ENCODE data around the gene KDM7A. TPM values are rescaled to one million over a fixed set of nuclear protein-coding genes. Genes with fewer than 3 reads are reported as not detected.

KDM7A gene
- total RNA-seq, 1 donor from 2014 or later: 65.1 TPM

DNA sequence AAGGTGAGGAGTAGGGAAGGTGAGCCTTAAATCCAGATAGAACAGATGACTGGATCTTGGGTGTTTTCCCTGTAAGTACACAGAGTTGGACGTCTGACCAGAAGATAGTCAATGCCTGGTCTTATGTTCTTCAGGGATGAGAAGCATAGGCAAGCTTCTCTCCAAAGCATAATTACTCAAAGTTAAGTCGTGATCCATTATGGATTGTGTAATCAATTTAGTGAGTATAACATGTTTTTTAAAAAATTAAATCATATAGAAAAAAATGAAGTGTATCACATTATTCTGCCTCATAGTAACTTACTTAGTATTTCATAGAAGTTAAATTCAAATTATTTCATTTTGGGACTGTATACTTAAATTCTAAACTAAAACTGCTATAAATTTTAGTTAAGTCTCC, 39.7 kb downstream of the KDM7A start:
- Histone ChIP-seq H3K4me3 (no peak overlapping the region), H3K27ac (no peak overlapping the region), H3K9me3 (no peaks in the 10 kb centered on the region), H3K27me3 (no peaks in the 10 kb centered on the region), H3K36me3 (peaks cover 3 to 18% of the 10 kb centered on the region in 2 donors), H3K4me1 (no peaks in the 10 kb centered on the region)
- no peak for DNase-seq (ENCODE audit: low spot score in 2 of 2)
- intact Hi-C loops (cut with DNase I): no loop called here
- TF ChIP-seq, protein P1, sequence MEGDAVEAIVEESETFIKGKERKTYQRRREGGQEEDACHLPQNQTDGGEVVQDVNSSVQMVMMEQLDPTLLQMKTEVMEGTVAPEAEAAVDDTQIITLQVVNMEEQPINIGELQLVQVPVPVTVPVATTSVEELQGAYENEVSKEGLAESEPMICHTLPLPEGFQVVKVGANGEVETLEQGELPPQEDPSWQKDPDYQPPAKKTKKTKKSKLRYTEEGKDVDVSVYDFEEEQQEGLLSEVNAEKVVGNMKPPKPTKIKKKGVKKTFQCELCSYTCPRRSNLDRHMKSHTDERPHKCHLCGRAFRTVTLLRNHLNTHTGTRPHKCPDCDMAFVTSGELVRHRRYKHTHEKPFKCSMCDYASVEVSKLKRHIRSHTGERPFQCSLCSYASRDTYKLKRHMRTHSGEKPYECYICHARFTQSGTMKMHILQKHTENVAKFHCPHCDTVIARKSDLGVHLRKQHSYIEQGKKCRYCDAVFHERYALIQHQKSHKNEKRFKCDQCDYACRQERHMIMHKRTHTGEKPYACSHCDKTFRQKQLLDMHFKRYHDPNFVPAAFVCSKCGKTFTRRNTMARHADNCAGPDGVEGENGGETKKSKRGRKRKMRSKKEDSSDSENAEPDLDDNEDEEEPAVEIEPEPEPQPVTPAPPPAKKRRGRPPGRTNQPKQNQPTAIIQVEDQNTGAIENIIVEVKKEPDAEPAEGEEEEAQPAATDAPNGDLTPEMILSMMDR (IDR thresholded peaks at IDR 0.05): no peak

DNA sequence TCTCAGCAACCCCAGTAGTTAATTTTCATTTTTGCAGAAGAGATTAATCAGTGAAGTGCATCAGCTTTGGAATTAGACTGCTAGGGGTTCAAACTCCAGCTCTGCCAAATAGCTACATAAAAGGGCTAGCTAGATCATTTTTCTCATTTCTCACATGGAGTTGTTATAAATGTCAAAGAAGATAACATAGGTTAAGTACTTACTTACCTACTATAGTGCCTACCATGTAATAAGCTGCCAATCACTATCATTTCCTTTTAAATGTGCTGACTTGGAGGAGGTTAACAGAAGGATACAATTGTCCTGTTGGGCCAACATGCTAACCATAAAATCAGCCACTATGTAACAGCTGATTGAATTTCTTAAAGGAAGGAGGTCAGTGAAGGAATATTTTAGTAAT, 40.7 kb downstream of the KDM7A start:
- TF ChIP-seq, protein P1 (IDR thresholded peaks at IDR 0.05): no peak
- Histone ChIP-seq H3K4me1 (no peaks in the 10 kb centered on the region), H3K36me3 (peaks cover 4 to 23% of the 10 kb centered on the region in 2 donors), H3K27ac (no peak overlapping the region), H3K27me3 (no peaks in the 10 kb centered on the region), H3K4me3 (no peak overlapping the region), H3K9me3 (no peaks in the 10 kb centered on the region)
- no peak for DNase-seq (ENCODE audit: low spot score in 2 of 2)
- intact Hi-C loops (cut with DNase I): no loop called here

DNA sequence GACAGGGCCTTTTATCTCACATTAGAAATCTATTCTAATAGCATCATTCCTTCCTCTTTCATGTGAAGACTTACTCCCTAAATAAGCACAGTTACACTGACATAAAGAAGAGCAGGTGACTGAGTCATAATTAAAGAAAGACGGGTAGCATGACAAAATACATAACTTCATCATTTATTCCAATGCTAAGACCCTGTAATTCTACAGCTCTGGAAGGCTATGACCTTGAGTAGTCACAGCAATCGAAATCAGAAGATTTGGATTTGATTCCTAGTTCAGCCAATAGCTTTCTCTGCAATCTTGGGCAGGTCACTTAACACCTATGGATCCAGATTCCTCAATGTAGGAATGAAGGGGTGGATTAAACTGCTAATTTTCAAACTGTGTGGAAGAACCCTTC, 42.7 kb downstream of the KDM7A start:
- H3K9me3 ChIP-seq: no peaks in the 10 kb centered on the region
- H3K27me3 ChIP-seq: no peaks in the 10 kb centered on the region
- H3K36me3 ChIP-seq: peaks cover 13 to 37% of the 10 kb centered on the region in 2 donors
- intact Hi-C loops (cut with DNase I): no loop called here
- no peak overlapping the region for H3K4me3 ChIP-seq
- no peak for DNase-seq (ENCODE audit: low spot score in 2 of 2)
- TF ChIP-seq, protein P1 (IDR thresholded peaks at IDR 0.05): no peak
- H3K27ac ChIP-seq: no peak overlapping the region
- no peaks in the 10 kb centered on the region for H3K4me1 ChIP-seq

DNA sequence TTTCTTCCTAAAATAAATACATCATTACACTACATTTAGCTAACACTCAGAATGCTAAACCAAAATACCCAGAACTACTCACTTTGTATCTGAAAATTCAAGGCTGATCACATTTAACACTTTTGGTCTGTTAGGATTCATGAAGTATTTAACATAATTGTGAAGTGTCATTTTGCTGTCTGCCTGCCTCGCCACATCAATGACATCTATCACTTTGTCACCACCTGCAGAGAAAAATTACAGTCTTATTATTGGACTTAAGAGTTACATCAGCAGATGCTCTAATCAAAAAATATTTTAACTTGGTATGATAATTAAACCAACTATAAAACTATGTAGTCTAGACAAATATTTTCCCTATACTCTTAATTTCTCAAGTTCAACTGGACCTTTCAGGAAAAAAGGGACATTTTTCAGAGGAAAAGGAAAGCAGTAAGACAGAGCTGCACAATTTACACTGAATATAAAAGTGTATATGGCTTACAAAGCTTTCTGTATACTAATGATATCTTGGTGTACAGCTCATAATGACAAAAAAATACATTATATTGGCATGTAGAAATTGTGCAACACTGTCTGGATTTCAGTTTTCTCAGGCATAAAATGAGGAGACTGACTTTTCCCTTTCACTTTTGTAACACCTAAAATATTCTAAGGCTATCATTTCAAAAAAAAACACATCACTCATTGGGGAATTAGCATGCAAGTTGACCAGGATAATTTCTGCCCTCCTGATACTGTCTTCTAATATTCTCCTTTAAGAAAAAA, 49.2 kb downstream of the KDM7A start:
- H3K36me3 ChIP-seq: peaks cover 22 to 52% of the 10 kb centered on the region in 2 donors
- no peaks in the 10 kb centered on the region for H3K9me3 ChIP-seq
- DNase-seq (ENCODE audit: low spot score in 2 of 2): no peak
- intact Hi-C loops (cut with DNase I): no loop called here
- no peak overlapping the region for H3K4me3 ChIP-seq
- H3K4me1 ChIP-seq: no peaks in the 10 kb centered on the region
- TF ChIP-seq, protein P1 (IDR thresholded peaks at IDR 0.05): no peak
- no peaks in the 10 kb centered on the region for H3K27me3 ChIP-seq
- no peak overlapping the region for H3K27ac ChIP-seq

DNA sequence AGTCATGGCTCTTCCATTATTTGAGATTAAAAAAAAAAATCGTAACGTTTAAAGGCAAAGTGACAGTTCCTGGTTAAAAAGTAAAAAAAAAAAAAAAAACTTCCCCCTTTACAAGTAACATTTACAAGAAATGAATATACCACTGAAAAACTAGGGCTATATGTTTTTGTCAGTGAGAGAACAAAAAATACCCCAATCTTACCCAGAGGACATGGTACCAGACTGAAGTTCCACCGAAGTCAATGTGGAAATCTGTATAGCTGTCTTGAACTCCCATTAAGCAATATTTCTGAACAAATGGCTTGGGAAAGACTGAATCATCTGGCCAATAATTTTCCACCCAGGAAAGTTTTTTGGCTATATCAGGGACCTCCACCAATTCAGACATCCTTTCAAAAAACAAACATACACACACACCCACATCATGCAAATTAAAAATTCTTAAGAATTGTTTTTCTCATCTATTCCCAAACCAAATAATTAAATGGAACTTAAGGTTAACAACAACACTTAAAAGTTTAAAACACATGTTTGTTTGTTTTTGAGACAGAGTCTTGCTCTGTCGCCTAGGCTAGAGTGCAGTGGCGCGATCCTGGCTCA, 50.2 kb downstream of the KDM7A start:
- H3K36me3 ChIP-seq: peaks cover 22 to 45% of the 10 kb centered on the region in 2 donors
- no peaks in the 10 kb centered on the region for H3K4me1 ChIP-seq
- H3K9me3 ChIP-seq: no peaks in the 10 kb centered on the region
- no peak overlapping the region for H3K27ac ChIP-seq
- no peak overlapping the region for H3K4me3 ChIP-seq
- TF ChIP-seq, protein P1 (IDR thresholded peaks at IDR 0.05): no peak
- H3K27me3 ChIP-seq: no peaks in the 10 kb centered on the region
- no peak for DNase-seq (ENCODE audit: low spot score in 2 of 2)
- intact Hi-C loops (cut with DNase I): no loop called here

Data from ascending aorta (tissue), 2 donors.